Measurements from ENCODE around the gene ARSD.

ARSD gene

GRCh38 chrX:2960861-2961515, 31.8 kb upstream of the ARSD start:
- ATAC-seq: no peak
- TF ChIP-seq ZFP30 (CRISPR knock-in tag; IDR thresholded peaks at IDR 0.05): no peak
- no peak for TF ChIP-seq TOX (CRISPR knock-in tag; IDR thresholded peaks at IDR 0.05; ENCODE audit: borderline replicate concordance)
- no peak for TF ChIP-seq PPARA (CRISPR knock-in tag; IDR thresholded peaks at IDR 0.05; ENCODE audit: borderline replicate concordance)
- TF ChIP-seq, protein P1, sequence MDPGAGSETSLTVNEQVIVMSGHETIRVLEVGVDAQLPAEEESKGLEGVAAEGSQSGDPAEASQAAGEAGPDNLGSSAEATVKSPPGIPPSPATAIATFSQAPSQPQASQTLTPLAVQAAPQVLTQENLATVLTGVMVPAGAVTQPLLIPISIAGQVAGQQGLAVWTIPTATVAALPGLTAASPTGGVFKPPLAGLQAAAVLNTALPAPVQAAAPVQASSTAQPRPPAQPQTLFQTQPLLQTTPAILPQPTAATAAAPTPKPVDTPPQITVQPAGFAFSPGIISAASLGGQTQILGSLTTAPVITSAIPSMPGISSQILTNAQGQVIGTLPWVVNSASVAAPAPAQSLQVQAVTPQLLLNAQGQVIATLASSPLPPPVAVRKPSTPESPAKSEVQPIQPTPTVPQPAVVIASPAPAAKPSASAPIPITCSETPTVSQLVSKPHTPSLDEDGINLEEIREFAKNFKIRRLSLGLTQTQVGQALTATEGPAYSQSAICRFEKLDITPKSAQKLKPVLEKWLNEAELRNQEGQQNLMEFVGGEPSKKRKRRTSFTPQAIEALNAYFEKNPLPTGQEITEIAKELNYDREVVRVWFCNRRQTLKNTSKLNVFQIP (CRISPR knock-in tag; IDR thresholded peaks at IDR 0.05; ENCODE audit: borderline replicate concordance, low read depth): no peak
- no peak for TF ChIP-seq BACH2 (CRISPR knock-in tag; IDR thresholded peaks at IDR 0.05; ENCODE audit: borderline replicate concordance)
- TF ChIP-seq ZNF8 (CRISPR knock-in tag; IDR thresholded peaks at IDR 0.05): no peak
- TF ChIP-seq TSHZ2 (CRISPR knock-in tag; IDR thresholded peaks at IDR 0.05): no peak
- TF ChIP-seq, protein P2, sequence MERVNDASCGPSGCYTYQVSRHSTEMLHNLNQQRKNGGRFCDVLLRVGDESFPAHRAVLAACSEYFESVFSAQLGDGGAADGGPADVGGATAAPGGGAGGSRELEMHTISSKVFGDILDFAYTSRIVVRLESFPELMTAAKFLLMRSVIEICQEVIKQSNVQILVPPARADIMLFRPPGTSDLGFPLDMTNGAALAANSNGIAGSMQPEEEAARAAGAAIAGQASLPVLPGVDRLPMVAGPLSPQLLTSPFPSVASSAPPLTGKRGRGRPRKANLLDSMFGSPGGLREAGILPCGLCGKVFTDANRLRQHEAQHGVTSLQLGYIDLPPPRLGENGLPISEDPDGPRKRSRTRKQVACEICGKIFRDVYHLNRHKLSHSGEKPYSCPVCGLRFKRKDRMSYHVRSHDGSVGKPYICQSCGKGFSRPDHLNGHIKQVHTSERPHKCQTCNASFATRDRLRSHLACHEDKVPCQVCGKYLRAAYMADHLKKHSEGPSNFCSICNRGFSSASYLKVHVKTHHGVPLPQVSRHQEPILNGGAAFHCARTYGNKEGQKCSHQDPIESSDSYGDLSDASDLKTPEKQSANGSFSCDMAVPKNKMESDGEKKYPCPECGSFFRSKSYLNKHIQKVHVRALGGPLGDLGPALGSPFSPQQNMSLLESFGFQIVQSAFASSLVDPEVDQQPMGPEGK (CRISPR knock-in tag; IDR thresholded peaks at IDR 0.05; ENCODE audit: borderline replicate concordance): no peak
- no peak for TF ChIP-seq ARNTL (CRISPR knock-in tag; IDR thresholded peaks at IDR 0.05; ENCODE audit: borderline replicate concordance, low read depth)
- no peak for TF ChIP-seq CSRNP3 (CRISPR knock-in tag; IDR thresholded peaks at IDR 0.05)
- TF ChIP-seq TCF4 (CRISPR knock-in tag; IDR thresholded peaks at IDR 0.05; ENCODE audit: borderline replicate concordance): no peak
- TF ChIP-seq GLIS3 (CRISPR knock-in tag; IDR thresholded peaks at IDR 0.05): no peak
- TF ChIP-seq ZFP3 (CRISPR knock-in tag; IDR thresholded peaks at IDR 0.05): no peak
- TF ChIP-seq, protein P3, sequence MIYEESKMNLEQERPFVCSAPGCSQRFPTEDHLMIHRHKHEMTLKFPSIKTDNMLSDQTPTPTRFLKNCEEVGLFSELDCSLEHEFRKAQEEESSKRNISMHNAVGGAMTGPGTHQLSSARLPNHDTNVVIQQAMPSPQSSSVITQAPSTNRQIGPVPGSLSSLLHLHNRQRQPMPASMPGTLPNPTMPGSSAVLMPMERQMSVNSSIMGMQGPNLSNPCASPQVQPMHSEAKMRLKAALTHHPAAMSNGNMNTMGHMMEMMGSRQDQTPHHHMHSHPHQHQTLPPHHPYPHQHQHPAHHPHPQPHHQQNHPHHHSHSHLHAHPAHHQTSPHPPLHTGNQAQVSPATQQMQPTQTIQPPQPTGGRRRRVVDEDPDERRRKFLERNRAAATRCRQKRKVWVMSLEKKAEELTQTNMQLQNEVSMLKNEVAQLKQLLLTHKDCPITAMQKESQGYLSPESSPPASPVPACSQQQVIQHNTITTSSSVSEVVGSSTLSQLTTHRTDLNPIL (CRISPR knock-in tag; IDR thresholded peaks at IDR 0.05; ENCODE audit: low read depth): no peak
- no peak for TF ChIP-seq ISL1 (CRISPR knock-in tag; IDR thresholded peaks at IDR 0.05)
- no peak for TF ChIP-seq ZNF565 (CRISPR knock-in tag; conservative IDR thresholded peaks at IDR 0.05; ENCODE audit: low read depth)
- no peak for TF ChIP-seq ESRRG (CRISPR knock-in tag; IDR thresholded peaks at IDR 0.05)
- TF ChIP-seq SNAI2 (CRISPR knock-in tag; IDR thresholded peaks at IDR 0.05): no peak
- TF ChIP-seq RARB (CRISPR knock-in tag; IDR thresholded peaks at IDR 0.05): no peak
- TF ChIP-seq ZC3H10 (CRISPR knock-in tag; IDR thresholded peaks at IDR 0.05): no peak

DNA sequence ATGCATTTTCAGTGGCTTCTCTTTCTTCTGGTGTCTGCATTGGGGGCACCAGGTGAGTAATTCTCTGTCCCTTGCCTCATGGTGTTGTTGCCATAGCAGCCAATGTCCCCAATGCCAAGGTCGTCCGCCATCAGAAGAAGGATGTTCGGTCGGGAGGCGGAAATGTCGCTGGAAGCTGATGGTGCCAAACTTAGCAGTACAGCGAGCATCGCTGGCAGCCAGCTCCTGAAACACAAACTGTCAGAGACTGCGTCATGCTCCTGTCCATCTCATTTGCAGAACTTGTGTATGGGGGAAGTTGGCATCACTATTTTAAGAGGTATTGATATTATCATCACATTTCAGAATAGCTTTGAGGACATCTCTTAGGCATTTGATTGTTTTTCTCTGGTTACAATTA, 29.1 kb upstream of the ARSD start:
- no peak for ATAC-seq
- TF ChIP-seq ZC3H10 (CRISPR knock-in tag; IDR thresholded peaks at IDR 0.05) (no peak), ZNF565 (CRISPR knock-in tag; conservative IDR thresholded peaks at IDR 0.05; ENCODE audit: low read depth) (no peak), ISL1 (CRISPR knock-in tag; IDR thresholded peaks at IDR 0.05) (no peak), ESRRG (CRISPR knock-in tag; IDR thresholded peaks at IDR 0.05) (no peak), ARNTL (CRISPR knock-in tag; IDR thresholded peaks at IDR 0.05; ENCODE audit: borderline replicate concordance, low read depth) (no peak), PPARA (CRISPR knock-in tag; IDR thresholded peaks at IDR 0.05; ENCODE audit: borderline replicate concordance) (no peak), SNAI2 (CRISPR knock-in tag; IDR thresholded peaks at IDR 0.05) (no peak), ZFP30 (CRISPR knock-in tag; IDR thresholded peaks at IDR 0.05) (no peak), RARB (CRISPR knock-in tag; IDR thresholded peaks at IDR 0.05) (no peak), BACH2 (CRISPR knock-in tag; IDR thresholded peaks at IDR 0.05; ENCODE audit: borderline replicate concordance) (no peak), CSRNP3 (CRISPR knock-in tag; IDR thresholded peaks at IDR 0.05) (no peak), TOX (CRISPR knock-in tag; IDR thresholded peaks at IDR 0.05; ENCODE audit: borderline replicate concordance) (no peak), GLIS3 (CRISPR knock-in tag; IDR thresholded peaks at IDR 0.05) (no peak), TCF4 (CRISPR knock-in tag; IDR thresholded peaks at IDR 0.05; ENCODE audit: borderline replicate concordance) (no peak)
- TF ChIP-seq, protein P3 (CRISPR knock-in tag; IDR thresholded peaks at IDR 0.05; ENCODE audit: low read depth): no peak
- TF ChIP-seq, protein P1 (CRISPR knock-in tag; IDR thresholded peaks at IDR 0.05; ENCODE audit: borderline replicate concordance, low read depth): no peak
- TF ChIP-seq, protein P2 (CRISPR knock-in tag; IDR thresholded peaks at IDR 0.05; ENCODE audit: borderline replicate concordance): no peak
